GM12878 (cell line): Measurements from ENCODE around the gene C12orf43. TPM values are rescaled to one million over a fixed set of nuclear protein-coding genes. Genes with fewer than 3 reads are reported as not detected.

Experiments
- ATAC-seq: fragments of 200-7000 bp; cut with Tn5 transposase; 3 replicates; pipeline ENCODE4 v1.9.1; 2020; ENCODE audit warnings: mild to moderate bottlenecking, moderate library complexity
- BruUV-seq: library from RNA; stranded (reverse); fragments of 400-500 nt; replicated peaks from 2 replicates; lab custom pipeline; 2021; lab: Mats Ljungman, UMichigan
- CTCF ChIA-PET: fragments of 300-600 bp; sonication (Branson Sonifier 250); formaldehyde crosslinking; extraction: SDS; loops from one replicate; lab custom pipeline; 2021; ENCODE audit warnings: inconsistent platforms; lab: Yijun Ruan, JAX
- POLR2A ChIA-PET: fragments of 350-600 bp; formaldehyde crosslinking; extraction: SDS; loops from one replicate; lab custom pipeline; 2021; ENCODE audit warnings: inconsistent platforms; lab: Charles Lee
- RAD21 ChIA-PET: fragments of 300-600 bp; sonication (Branson Sonifier 250); formaldehyde crosslinking; loops from one replicate; lab custom pipeline; 2023; ENCODE audit warnings: antibody characterized with exemption; ENCODE audit not compliant: unreplicated experiment; lab: Charles Lee
- SMC1A ChIA-PET: fragments of 300-600 bp; sonication (Branson Sonifier 250); formaldehyde crosslinking; loops from one replicate; lab custom pipeline; 2023; ENCODE audit not compliant: unreplicated experiment, uncharacterized antibody; lab: Charles Lee
- DNase-seq: peaks from one replicate; pipeline ENCODE4 v3.0.0-alpha.2; 2011; ENCODE audit warnings: low read depth, low spot score
- FAIRE-seq: peaks from 3 replicates; lab custom pipeline; 2011; peaks lifted over from hg19 to GRCh38; lab: Jason Lieb, UNC
- H2AFZ ChIP-seq: 2 replicates; pipeline ENCODE4 v1.6.0; 2011; ENCODE audit warnings: low read depth, low read length, control low read depth; ENCODE audit not compliant: control insufficient read depth
- H3K27ac ChIP-seq: 2 replicates; pipeline ENCODE4 v1.5.1; 2011; ENCODE audit warnings: control low read depth; ENCODE audit not compliant: control insufficient read depth, insufficient read depth
- H3K27me3 ChIP-seq, 2 experiments: replicated peaks in 1 of 2; 2 replicates each; pipeline versions ENCODE4 v1.6.0 to v1.6.1; 2011; ENCODE audit warnings: low read length in 1 of 2; ENCODE audit not compliant: control insufficient read depth in 2 of 2, insufficient read depth in 2 of 2
- H3K36me3 ChIP-seq, 2 experiments: 2 replicates each; pipeline ENCODE4 v1.5.1; 2011; ENCODE audit warnings: low read length in 1 of 2; ENCODE audit not compliant: control insufficient read depth in 2 of 2, insufficient read depth in 2 of 2
- H3K4me1 ChIP-seq: 2 replicates; pipeline ENCODE4 v1.6.1; 2011; ENCODE audit warnings: mild to moderate bottlenecking, low read length, moderate library complexity, mixed read lengths; ENCODE audit not compliant: control insufficient read depth, insufficient read depth
- H3K4me2 ChIP-seq: 2 replicates; pipeline ENCODE4 v1.6.0; 2011; ENCODE audit warnings: control low read depth; ENCODE audit not compliant: control insufficient read depth, insufficient read depth
- H3K4me3 ChIP-seq: fragments of 200-600 bp; sonication (generic); 2 replicates; pipeline ENCODE4 v1.5.1; 2016
- H3K79me2 ChIP-seq: 2 replicates; pipeline ENCODE4 v1.6.0; 2011; ENCODE audit warnings: low read length; ENCODE audit not compliant: control insufficient read depth, insufficient read depth
- H3K9ac ChIP-seq: 2 replicates; pipeline ENCODE4 v1.8.0; 2011; ENCODE audit warnings: low read length, control low read depth, mixed read lengths; ENCODE audit not compliant: control insufficient read depth, insufficient read depth
- H3K9me3 ChIP-seq: replicated peaks from 3 replicates; pipeline ENCODE4 v1.5.1; 2011; ENCODE audit warnings: mild to moderate bottlenecking, low read length; ENCODE audit not compliant: control insufficient read depth, insufficient read depth
- H4K20me1 ChIP-seq: 2 replicates; pipeline ENCODE4 v1.6.0; 2011; ENCODE audit not compliant: control insufficient read depth, insufficient read depth
- NR2C1 ChIP-seq: fragments of 450-650 bp; IDR thresholded peaks from 2 replicates; pipeline ENCODE4 v1.6.1; 2017; ENCODE audit warnings: antibody characterized with exemption, mild to moderate bottlenecking, moderate library complexity
- RAD21 ChIP-seq: IDR thresholded peaks from 2 replicates; pipeline ENCODE4 v1.6.1; 2011; ENCODE audit warnings: mild to moderate bottlenecking, low read depth, low read length, moderate library complexity; ENCODE audit not compliant: insufficient read depth
- SMC3 ChIP-seq: IDR thresholded peaks from 2 replicates; pipeline ENCODE4 v1.6.1; 2011; ENCODE audit warnings: low read length, improper control_type of control experiment, borderline replicate concordance
- YY1 ChIP-seq: IDR thresholded peaks from 2 replicates; pipeline ENCODE4 v1.6.1; 2011; ENCODE audit warnings: low read depth, mild to moderate bottlenecking, low read length
- WGBS: methylation state at CpG from one replicate; pipeline ENCODE4 v1.1.6; 2016; ENCODE audit warnings: low lambda C conversion rate; ENCODE audit not compliant: insufficient replicate concordance, insufficient coverage; ENCODE audit errors: missing lambda C conversion rate; 5-methylcytosine and 5-hydroxymethylcytosine counted together
- in situ Hi-C: fragments of 300-500 bp; cut with MboI; formaldehyde crosslinking; loops from 9 replicates; pipeline ENCODE4 v1.14.3; 2018; ENCODE audit warnings: mixed read lengths
- intact Hi-C: fragments of 100-400 bp; cut with micrococcal nuclease; formaldehyde crosslinking; loops from one replicate; pipeline ENCODE4 v1.14.2; 2022; ENCODE audit not compliant: unreplicated experiment
- polyA plus RNA-seq, 11 experiments: library from polyadenylated mRNA; depleted of rRNA in 4 of 11; unstranded in 6 of 11; stranded (reverse) in 5 of 11; fragments of >200 nt; fragmentation: Nextera tagmentation in 4 of 11; fragmentation: Illumina TruSeq in 1 of 11; extraction: Ambion mirVana in 4 of 11; extraction: Trizol in 1 of 11; gene quantifications; 1 replicate in 1 of 11; 2 replicates in 10 of 11; pipeline versions ENCODE4 v1.2.1 to v1.2.3, GENCODE V29; 2011 to 2016; ENCODE audit warnings: inconsistent platforms in 2 of 11, missing spikeins in 2 of 11, low read depth in 1 of 11
- total RNA-seq, 4 experiments: library from RNA; depleted of rRNA in 3 of 4; stranded (reverse); fragments of >200 nt in 3 of 4; fragmentation: Illumina TruSeq in 1 of 4; extraction: Trizol in 1 of 4; gene quantifications; 2 replicates each; pipeline versions ENCODE4 v1.2.1 to v1.2.3, GENCODE V29; 2013 to 2021
- TF ChIP-seq, protein P1 (sequence below): fragments of 450-650 bp; IDR thresholded peaks from 2 replicates; pipeline ENCODE4 v1.6.1; 2018; ENCODE audit warnings: mild to moderate bottlenecking, low read depth, moderate library complexity; ENCODE audit not compliant: partially characterized antibody
- TF ChIP-seq, protein P2 (sequence below), 3 experiments: IDR thresholded peaks in 2 of 3; conservative IDR thresholded peaks in 1 of 3; 2 replicates each; pipeline ENCODE4 v1.5.1; 2011; ENCODE audit warnings: low read depth in 3 of 3, low read length in 3 of 3, mild to moderate bottlenecking in 3 of 3, control low read depth in 2 of 3, moderate library complexity in 2 of 3, inconsistent platforms in 1 of 3, mixed read lengths in 1 of 3; ENCODE audit not compliant: control insufficient read depth in 2 of 3, insufficient read depth in 1 of 3; ENCODE audit errors: extremely low read depth in 1 of 3

C12orf43 gene
- total and polyA plus RNA-seq, 10 of the 15 experiments (the other 5 are each of a cell fraction or from before 2014, with no cell fraction given), result 7.5 to 30.8 (median 21.3) TPM

DNA sequence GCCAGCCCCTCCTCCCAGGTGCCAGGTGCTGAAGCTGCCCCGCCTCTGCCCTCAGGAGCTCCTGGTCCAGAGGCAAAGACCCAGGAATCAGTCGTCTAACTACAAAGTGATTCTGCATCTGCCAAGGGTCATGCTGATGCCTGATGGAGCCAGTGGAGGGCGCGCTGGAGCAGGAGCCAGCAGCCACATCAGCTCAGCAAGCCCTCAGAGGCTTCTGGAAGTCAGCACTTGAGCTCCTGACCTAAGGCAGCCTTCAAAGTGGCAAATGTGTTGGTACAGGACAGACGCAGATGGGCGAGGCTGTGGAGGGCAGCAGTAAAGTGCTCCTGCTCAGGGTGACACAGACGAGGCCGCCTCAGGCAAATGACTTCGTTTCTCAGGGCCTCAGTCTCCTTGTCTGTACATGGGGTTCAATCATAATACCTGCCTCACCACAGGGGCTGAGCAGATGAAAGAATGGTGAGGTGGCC lies 10.9 kb downstream of the C12orf43 start:
- no peak overlapping the region for H3K4me2 ChIP-seq
- H3K9me3 ChIP-seq, result no peaks in the 10 kb centered on the region
- H3K79me2 ChIP-seq, result no peaks in the 10 kb centered on the region
- in situ Hi-C loops (no loop called here), intact Hi-C loops (loop anchor here (1.0 kb wide), 1 partner anchor 105 kb away; no protein-coding TSS in a partner anchor)
- no peak overlapping the region for H3K27ac ChIP-seq
- ATAC-seq, result peak; percentile 87
- no peaks in the 10 kb centered on the region for H3K27me3 ChIP-seq
- no TSS peak for BruUV-seq
- H3K4me3 ChIP-seq, result no peak overlapping the region
- WGBS, result 82% methylated on average over 9 of the region's 9 CpGs
- H2AFZ ChIP-seq, result no peak overlapping the region
- H3K4me1 ChIP-seq, result no peaks in the 10 kb centered on the region
- RAD21 ChIA-PET, result interaction anchor here (0.7 to 2.3 kb wide), 7 partner anchors 20 to 219 kb away, joined by 3 to 24 read pairs (median 4); no protein-coding TSS in a partner anchor
- no peaks in the 10 kb centered on the region for H4K20me1 ChIP-seq
- TF ChIP-seq RAD21, result peak; percentile 53
- TF ChIP-seq SMC3, result peak; percentile 68
- TF ChIP-seq, protein P1, sequence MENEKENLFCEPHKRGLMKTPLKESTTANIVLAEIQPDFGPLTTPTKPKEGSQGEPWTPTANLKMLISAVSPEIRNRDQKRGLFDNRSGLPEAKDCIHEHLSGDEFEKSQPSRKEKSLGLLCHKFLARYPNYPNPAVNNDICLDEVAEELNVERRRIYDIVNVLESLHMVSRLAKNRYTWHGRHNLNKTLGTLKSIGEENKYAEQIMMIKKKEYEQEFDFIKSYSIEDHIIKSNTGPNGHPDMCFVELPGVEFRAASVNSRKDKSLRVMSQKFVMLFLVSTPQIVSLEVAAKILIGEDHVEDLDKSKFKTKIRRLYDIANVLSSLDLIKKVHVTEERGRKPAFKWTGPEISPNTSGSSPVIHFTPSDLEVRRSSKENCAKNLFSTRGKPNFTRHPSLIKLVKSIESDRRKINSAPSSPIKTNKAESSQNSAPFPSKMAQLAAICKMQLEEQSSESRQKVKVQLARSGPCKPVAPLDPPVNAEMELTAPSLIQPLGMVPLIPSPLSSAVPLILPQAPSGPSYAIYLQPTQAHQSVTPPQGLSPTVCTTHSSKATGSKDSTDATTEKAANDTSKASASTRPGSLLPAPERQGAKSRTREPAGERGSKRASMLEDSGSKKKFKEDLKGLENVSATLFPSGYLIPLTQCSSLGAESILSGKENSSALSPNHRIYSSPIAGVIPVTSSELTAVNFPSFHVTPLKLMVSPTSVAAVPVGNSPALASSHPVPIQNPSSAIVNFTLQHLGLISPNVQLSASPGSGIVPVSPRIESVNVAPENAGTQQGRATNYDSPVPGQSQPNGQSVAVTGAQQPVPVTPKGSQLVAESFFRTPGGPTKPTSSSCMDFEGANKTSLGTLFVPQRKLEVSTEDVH, result no peak
- TF ChIP-seq NR2C1, result no peak
- TF ChIP-seq, protein P2, sequence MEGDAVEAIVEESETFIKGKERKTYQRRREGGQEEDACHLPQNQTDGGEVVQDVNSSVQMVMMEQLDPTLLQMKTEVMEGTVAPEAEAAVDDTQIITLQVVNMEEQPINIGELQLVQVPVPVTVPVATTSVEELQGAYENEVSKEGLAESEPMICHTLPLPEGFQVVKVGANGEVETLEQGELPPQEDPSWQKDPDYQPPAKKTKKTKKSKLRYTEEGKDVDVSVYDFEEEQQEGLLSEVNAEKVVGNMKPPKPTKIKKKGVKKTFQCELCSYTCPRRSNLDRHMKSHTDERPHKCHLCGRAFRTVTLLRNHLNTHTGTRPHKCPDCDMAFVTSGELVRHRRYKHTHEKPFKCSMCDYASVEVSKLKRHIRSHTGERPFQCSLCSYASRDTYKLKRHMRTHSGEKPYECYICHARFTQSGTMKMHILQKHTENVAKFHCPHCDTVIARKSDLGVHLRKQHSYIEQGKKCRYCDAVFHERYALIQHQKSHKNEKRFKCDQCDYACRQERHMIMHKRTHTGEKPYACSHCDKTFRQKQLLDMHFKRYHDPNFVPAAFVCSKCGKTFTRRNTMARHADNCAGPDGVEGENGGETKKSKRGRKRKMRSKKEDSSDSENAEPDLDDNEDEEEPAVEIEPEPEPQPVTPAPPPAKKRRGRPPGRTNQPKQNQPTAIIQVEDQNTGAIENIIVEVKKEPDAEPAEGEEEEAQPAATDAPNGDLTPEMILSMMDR (IDR thresholded peaks at IDR 0.05 in 2 of 3, conservative IDR thresholded peaks at IDR 0.05 in 1 of 3; ENCODE audit: control insufficient read depth in 2 of 3, extremely low read depth in 1 of 3, insufficient read depth in 1 of 3, low read depth in 3 of 3, low read length in 3 of 3), result peak; percentile 63 to 77 (median 73)
- 0 out of 2 replicates have a peak, but pooled peaks have one; percentile 9 for TF ChIP-seq YY1
- peaks cover 10 to 16% of the 10 kb centered on the region in 2 experiments for H3K36me3 ChIP-seq
- CTCF ChIA-PET, result interaction anchor here (0.7 to 3.3 kb wide), 20 partner anchors 12 to 438 kb away, joined by 3 to 28 read pairs (median 3); partner anchors contain the start of gene POP5
- no peak for FAIRE-seq
- no peak overlapping the region for H3K9ac ChIP-seq
- SMC1A ChIA-PET, result interaction anchor here (0.6 to 2.1 kb wide), 12 partner anchors 32 to 424 kb away, joined by 3 to 10 read pairs (median 4); partner anchors contain the start of genes OASL and POP5
- no peak for DNase-seq
- POLR2A ChIA-PET, result interaction anchor here (0.6 to 1.9 kb wide), 4 partner anchors 53 to 471 kb away, joined by 3 to 9 read pairs (median 4); no protein-coding TSS in a partner anchor
